ENCODE measurements around the gene CHRNA1.

- TF ChIP-seq CTCF (IDR thresholded peaks at IDR 0.05; ENCODE audit: low read depth, low read length, missing input control) (no peak), MAX (IDR thresholded peaks at IDR 0.05) (no peak), FOXA2 (IDR thresholded peaks at IDR 0.05) (no peak), RAD21 (IDR thresholded peaks at IDR 0.05) (no peak)
Measured at GRCh38 chr2:174717273-174717672, 47.0 kb downstream of the CHRNA1 start.
